A549 treated with dexamethasone at 1 μM for 4 hours (cell line): ENCODE data around the gene NR4A2. TPM values are rescaled to one million over a fixed set of nuclear protein-coding genes. Genes with fewer than 3 reads are reported as not detected.

Experiments used
- total RNA-seq: library from RNA; stranded (reverse); fragments of 200-300 nt; extraction: Qiagen RNA extraction; gene quantifications from 5 replicates; pipeline ENCODE4 v1.2.3, GENCODE V29; 2022

Gene NR4A2
- total RNA-seq = 1.6 to 2.9 TPM (median 2.1 TPM) in 5 replicates

GRCh38 chr2:156332534-156333273 is at the start of gene NR4A2:
Gene NR4A2 (minus strand): TSS chr2:156332721. CDS start chr2:156330186, 2,535 bp downstream.

Other genes starting within 250 kb of the NR4A2 start
- gene GPD2, start 103.7 kb upstream of the NR4A2 start, total RNA-seq = 20.9 to 38.2 TPM (median 31.5 TPM) in 5 replicates